SH-SY5Y (cell line): ENCODE results near the gene ABCD3.

Experiments used
- GATA2 ChIP-seq: IDR thresholded peaks from 2 replicates; pipeline ENCODE4 v1.6.1; 2011; ENCODE audit warnings: mild to moderate bottlenecking, low read depth, low read length
- GATA3 ChIP-seq: IDR thresholded peaks from 2 replicates; pipeline ENCODE4 v1.6.1; 2011; ENCODE audit warnings: low read depth, mild to moderate bottlenecking, low read length, moderate library complexity

- TF ChIP-seq GATA3 (no peak), GATA2 (no peak)
These were observed 124.8 kb downstream of the ABCD3 start for GRCh38 chr1:94543001-94543400.
